ENCODE measurements around the gene AKNA. TPM values are rescaled to one million over a fixed set of nuclear protein-coding genes. Genes with fewer than 3 reads are reported as not detected.

The AKNA gene
- total RNA-seq, 1 donor from 2014 or later = 16.6 TPM

DNA sequence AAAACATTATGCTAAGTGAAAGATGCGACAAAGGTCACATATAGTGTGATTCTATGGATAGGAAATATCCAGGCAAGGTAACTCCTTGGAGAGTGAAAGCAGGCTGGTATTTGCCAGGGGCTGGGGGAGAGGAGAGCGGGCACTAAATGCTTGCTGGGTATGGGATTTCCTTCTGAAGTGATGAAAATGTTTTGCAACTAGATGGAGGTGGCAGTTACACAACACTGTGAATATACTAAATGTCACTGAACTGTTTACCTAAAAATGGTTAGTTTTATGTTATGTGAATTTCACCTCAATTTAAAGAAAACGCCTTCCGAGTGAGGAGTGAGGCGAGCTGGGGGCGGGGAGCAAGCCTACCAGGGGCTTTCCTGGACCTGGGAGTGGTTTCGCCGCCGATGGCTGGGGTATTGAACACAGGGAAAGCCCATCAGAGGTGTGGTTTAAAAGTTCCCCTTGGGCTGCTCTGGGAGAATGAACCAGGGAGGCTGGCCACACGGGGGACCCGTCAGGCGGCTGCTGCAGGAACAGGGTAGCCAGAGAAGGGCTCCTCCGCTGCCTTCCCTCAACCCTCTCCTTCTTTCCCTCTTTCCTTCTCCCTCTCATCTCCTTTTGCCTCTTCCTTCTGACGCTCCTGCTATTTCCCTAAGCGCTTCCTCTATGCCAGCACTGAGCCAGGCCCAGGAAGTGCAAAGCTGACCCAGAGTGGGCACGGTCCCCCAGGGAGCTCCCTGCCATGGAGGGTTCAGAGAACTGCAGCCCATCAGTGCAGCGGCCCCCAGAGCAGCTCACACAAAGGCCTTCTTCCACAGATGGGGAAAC is 4.9 kb downstream of the AKNA start:
- H3K27me3 Mint-ChIP-seq (ENCODE audit: low read depth) = no peaks in the 10 kb centered on the region
- peaks cover 51% of the 10 kb centered on the region for H3K4me1 Mint-ChIP-seq
- H3K4me3 Mint-ChIP-seq = no peak overlapping the region
- peaks cover 3% of the 10 kb centered on the region for H3K36me3 Mint-ChIP-seq (ENCODE audit: low read depth)
- H3K27ac Mint-ChIP-seq (ENCODE audit: unreplicated experiment) = peak overlapping the region; percentile 97
- TF ChIP-seq CTCF (conservative IDR thresholded peaks at IDR 0.05) = no peak
- no peak for DNase-seq (ENCODE audit: low read depth, low spot score)
- no peaks in the 10 kb centered on the region for H3K9me3 Mint-ChIP-seq

DNA sequence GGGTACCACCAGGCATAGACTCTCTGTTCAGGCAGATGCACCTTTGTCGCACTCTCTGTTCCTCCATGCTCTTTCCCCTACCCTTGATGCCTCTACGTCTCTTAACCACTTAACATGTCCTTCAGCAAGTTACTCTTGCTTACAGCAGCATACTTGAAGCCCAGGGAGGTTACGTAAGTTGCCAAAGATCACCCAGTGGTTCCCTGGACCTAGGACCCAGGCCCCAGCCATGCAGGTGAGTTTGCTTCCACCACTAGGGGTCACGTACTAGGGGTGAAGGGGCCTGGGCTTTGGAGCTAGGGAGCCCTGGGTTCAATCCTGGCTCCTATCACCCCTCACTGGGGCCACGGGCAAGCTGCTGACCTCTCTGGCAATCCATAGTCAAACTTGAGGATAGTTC is 8.9 kb downstream of the AKNA start:
- Mint-ChIP-seq H3K27me3 (ENCODE audit: low read depth) (no peaks in the 10 kb centered on the region), H3K4me1 (peaks cover 24% of the 10 kb centered on the region), H3K4me3 (no peak overlapping the region), H3K9me3 (no peaks in the 10 kb centered on the region), H3K36me3 (ENCODE audit: low read depth) (peaks cover 3% of the 10 kb centered on the region), H3K27ac (ENCODE audit: unreplicated experiment) (peak overlapping the region; percentile 28)
- no peak for DNase-seq (ENCODE audit: low read depth, low spot score)
- no peak for TF ChIP-seq CTCF (conservative IDR thresholded peaks at IDR 0.05)

- peaks cover 15% of the 10 kb centered on the region for H3K4me1 Mint-ChIP-seq
- no peaks in the 10 kb centered on the region for H3K27me3 Mint-ChIP-seq (ENCODE audit: low read depth)
- no peaks in the 10 kb centered on the region for H3K9me3 Mint-ChIP-seq
- no peak for TF ChIP-seq CTCF (conservative IDR thresholded peaks at IDR 0.05)
- no peak overlapping the region for H3K27ac Mint-ChIP-seq (ENCODE audit: unreplicated experiment)
- H3K36me3 Mint-ChIP-seq (ENCODE audit: low read depth) = peaks cover 3% of the 10 kb centered on the region
- no peak for DNase-seq (ENCODE audit: low read depth, low spot score)
- no peak overlapping the region for H3K4me3 Mint-ChIP-seq
These were observed 9.8 kb downstream of the AKNA start for GRCh38 chr9:114378016-114378415.

DNA sequence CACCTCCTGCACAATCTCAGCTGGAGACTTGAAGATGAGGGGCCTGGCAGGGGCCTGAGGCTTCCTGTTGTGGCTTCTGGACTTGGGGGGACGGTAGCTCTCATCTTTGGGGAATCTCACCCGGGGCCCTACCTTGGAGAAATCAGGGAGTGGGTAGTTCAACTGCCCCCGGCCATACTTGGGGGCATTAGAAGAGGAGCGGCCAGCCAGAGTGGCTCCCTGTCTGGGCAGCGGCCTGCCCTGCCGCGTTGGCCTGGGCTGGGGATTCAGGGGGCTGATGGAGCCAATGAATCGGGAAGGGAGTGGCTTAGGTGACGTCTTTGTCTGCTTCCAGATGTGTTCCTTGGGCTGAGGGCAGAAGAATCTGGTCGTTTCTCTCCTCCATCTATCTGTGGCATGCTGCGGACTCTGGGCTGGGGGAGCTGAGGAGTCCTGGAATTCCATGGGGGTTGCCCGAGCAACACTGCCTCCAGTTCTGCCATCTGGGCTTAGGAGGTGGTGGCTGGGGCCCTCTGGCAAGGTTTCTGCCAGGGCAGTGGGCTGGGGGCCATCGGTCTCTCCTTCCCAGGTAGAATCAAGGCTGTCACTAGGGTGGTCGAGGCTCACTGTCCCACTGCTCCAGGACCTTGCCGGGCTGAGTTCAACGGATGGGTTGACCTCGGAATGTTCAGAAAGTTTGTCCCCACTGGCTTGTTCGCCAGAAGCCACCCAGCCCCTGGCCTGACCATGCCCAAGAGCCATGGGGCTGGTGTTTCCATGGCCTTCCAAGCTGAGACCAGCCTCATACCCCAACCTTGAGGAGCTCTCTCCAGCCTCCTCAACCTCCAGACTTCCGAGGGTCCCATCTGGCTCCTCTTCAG is 11.0 kb downstream of the AKNA start:
- no peak overlapping the region for H3K27ac Mint-ChIP-seq (ENCODE audit: unreplicated experiment)
- H3K4me1 Mint-ChIP-seq = peaks cover 9% of the 10 kb centered on the region
- peaks cover 3% of the 10 kb centered on the region for H3K36me3 Mint-ChIP-seq (ENCODE audit: low read depth)
- H3K27me3 Mint-ChIP-seq (ENCODE audit: low read depth) = no peaks in the 10 kb centered on the region
- DNase-seq (ENCODE audit: low read depth, low spot score) = no peak
- TF ChIP-seq CTCF (conservative IDR thresholded peaks at IDR 0.05) = no peak
- no peak overlapping the region for H3K4me3 Mint-ChIP-seq
- no peaks in the 10 kb centered on the region for H3K9me3 Mint-ChIP-seq

GRCh38 chr9:114375386-114376175 is 12.2 kb downstream of the AKNA start:
- H3K4me3 Mint-ChIP-seq = no peak overlapping the region
- H3K36me3 Mint-ChIP-seq (ENCODE audit: low read depth) = peaks cover 3% of the 10 kb centered on the region
- H3K27ac Mint-ChIP-seq (ENCODE audit: unreplicated experiment) = peak overlapping the region; percentile 4
- H3K27me3 Mint-ChIP-seq (ENCODE audit: low read depth) = no peaks in the 10 kb centered on the region
- TF ChIP-seq CTCF (conservative IDR thresholded peaks at IDR 0.05) = no peak
- no peak for DNase-seq (ENCODE audit: low read depth, low spot score)
- H3K9me3 Mint-ChIP-seq = no peaks in the 10 kb centered on the region
- peaks cover 17% of the 10 kb centered on the region for H3K4me1 Mint-ChIP-seq
